Colonic mucosa (tissue), 4 donors: Measurements from ENCODE around the gene LYSMD1. TPM values are rescaled to one million over a fixed set of nuclear protein-coding genes. Genes with fewer than 3 reads are reported as not detected.
A peak's percentile ranks its signal among the peaks of the same experiment; 100 is the strongest.
"Not testable (repeated sequence)": the region's sequence is repeated elsewhere in the genome, so short reads cannot be mapped to it uniquely, and the experiment has no call there.

Experiments used
- DNase-seq: peaks from one replicate; pipeline ENCODE4 v3.0.0-alpha.2; 2020
- H3K27ac ChIP-seq: fragments of 200-600 bp; one replicate; pipeline ENCODE4 v1.8.0; 2021
- H3K27me3 ChIP-seq: fragments of 200-600 bp; one replicate; pipeline ENCODE4 v1.8.0; 2021
- H3K36me3 ChIP-seq: fragments of 200-600 bp; one replicate; pipeline ENCODE4 v1.8.0; 2021
- H3K4me1 ChIP-seq: fragments of 200-600 bp; one replicate; pipeline ENCODE4 v1.8.0; 2021; ENCODE audit warnings: mild to moderate bottlenecking
- H3K4me3 ChIP-seq: fragments of 200-600 bp; one replicate; pipeline ENCODE4 v1.8.0; 2021
- H3K9ac ChIP-seq, 2 donors: one replicate each; pipeline ENCODE4 v1.7.0; 2013; ENCODE audit warnings: control low read depth in 2 of 2, low read depth in 2 of 2, low read length in 2 of 2
- H3K9me3 ChIP-seq: fragments of 200-600 bp; one replicate; pipeline ENCODE4 v1.8.0; 2021
- intact Hi-C: fragments of 100-400 bp; cut with DNase I; formaldehyde crosslinking; loops from one replicate; pipeline ENCODE4 v1.14.1; 2022
- total RNA-seq, 2 donors: library from RNA; stranded (reverse); fragmentation: NEBNext Ultra II Directional in 1 of 2; extraction: Animal tissue kit (Norgen Biotek cat#: 25700) in 1 of 2; gene quantifications; one replicate each; pipeline ENCODE4 v1.2.1, GENCODE V29; 2021
- TF ChIP-seq, protein P1 (sequence below): fragments of 200-600 bp; IDR thresholded peaks from one replicate; pipeline ENCODE4 v1.8.0; 2022; ENCODE audit warnings: antibody characterized with exemption, mild to moderate bottlenecking
- donor health status: healthy.
- donor health status: DM: no; HTN: no; CAD: no.
- donor health status: DM: no; HTN: no; CAD: no.

The LYSMD1 gene
- total RNA-seq, 2 donors from 2014 or later: 6.8 to 7.2 TPM

DNA sequence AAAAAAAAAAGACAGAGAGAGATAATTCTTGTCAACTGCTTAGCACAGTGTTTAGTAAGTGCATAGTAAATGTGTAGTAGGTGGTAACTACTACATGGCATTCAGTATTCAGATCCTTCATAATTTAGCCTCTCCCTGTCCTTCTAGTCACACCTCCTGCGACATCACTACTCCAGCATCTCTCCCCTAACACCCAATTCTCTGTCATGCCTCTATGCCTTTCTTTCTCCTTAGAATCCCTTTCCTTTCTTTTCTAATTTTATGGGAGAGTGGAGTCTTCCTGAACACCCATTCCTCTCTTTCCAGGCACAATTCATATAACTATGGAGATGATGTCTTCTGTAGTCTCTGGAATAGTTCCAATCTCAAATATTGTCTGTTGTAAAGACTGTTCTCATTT, 28.2 kb upstream of the LYSMD1 start:
- Histone ChIP-seq H3K36me3 (no peaks in the 10 kb centered on the region), H3K9ac (no peak overlapping the region), H3K9me3 (no peaks in the 10 kb centered on the region), H3K27ac (no peak overlapping the region), H3K27me3 (no peaks in the 10 kb centered on the region), H3K4me3 (no peak overlapping the region), H3K4me1 (peaks cover 2% of the 10 kb centered on the region)
- TF ChIP-seq, protein P1, sequence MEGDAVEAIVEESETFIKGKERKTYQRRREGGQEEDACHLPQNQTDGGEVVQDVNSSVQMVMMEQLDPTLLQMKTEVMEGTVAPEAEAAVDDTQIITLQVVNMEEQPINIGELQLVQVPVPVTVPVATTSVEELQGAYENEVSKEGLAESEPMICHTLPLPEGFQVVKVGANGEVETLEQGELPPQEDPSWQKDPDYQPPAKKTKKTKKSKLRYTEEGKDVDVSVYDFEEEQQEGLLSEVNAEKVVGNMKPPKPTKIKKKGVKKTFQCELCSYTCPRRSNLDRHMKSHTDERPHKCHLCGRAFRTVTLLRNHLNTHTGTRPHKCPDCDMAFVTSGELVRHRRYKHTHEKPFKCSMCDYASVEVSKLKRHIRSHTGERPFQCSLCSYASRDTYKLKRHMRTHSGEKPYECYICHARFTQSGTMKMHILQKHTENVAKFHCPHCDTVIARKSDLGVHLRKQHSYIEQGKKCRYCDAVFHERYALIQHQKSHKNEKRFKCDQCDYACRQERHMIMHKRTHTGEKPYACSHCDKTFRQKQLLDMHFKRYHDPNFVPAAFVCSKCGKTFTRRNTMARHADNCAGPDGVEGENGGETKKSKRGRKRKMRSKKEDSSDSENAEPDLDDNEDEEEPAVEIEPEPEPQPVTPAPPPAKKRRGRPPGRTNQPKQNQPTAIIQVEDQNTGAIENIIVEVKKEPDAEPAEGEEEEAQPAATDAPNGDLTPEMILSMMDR: no peak
- no peak for DNase-seq
- intact Hi-C loops: no loop called here

DNA sequence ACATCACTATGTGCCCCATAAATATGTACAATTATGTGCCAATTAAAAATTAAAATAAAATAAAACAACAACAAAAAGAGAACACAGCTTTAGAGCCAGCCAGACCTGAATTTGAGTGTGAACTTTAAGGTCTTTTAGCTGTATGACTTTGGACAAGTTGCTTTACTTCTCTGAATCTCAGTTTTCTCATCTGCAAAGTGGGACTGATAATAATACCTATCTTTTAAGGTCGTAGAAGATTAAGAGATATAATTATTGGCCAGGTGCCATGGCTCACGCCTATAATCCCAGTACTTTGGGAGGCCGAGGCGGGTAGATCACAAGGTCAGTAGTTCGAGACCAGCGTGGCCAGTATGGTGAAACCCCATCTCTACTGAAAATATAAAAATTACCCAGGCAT, 27.6 kb upstream of the LYSMD1 start:
- H3K9ac ChIP-seq: no peak overlapping the region
- TF ChIP-seq, protein P1: no peak
- H3K27ac ChIP-seq: no peak overlapping the region
- H3K27me3 ChIP-seq: no peaks in the 10 kb centered on the region
- H3K4me3 ChIP-seq: no peak overlapping the region
- no peaks in the 10 kb centered on the region for H3K36me3 ChIP-seq
- H3K9me3 ChIP-seq: no peaks in the 10 kb centered on the region
- intact Hi-C loops: no loop called here
- no peak for DNase-seq
- H3K4me1 ChIP-seq: peaks cover 3% of the 10 kb centered on the region

DNA sequence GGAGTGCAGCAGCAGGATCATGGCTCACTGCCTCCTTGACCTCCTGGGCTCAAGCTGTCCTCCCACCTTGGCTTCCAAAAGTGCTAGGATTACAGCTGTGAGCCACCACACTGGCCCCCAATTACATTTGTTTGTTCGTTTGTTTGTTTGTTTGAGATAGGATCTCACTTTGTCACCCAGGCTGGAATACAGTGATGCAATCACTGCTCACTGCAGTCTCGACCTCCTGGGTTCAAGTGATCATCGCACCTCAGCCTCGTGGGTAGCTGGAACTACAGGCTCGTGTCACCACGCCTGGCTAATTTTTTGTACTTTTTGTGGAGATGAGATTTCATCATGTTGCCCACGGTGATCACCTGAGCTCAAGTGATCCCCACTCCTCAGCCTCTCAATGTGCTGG, 26.3 kb upstream of the LYSMD1 start:
- Histone ChIP-seq H3K27ac (no peak overlapping the region), H3K36me3 (no peaks in the 10 kb centered on the region), H3K9me3 (no peaks in the 10 kb centered on the region), H3K9ac (no peak overlapping the region), H3K27me3 (no peaks in the 10 kb centered on the region), H3K4me1 (peaks cover 3% of the 10 kb centered on the region), H3K4me3 (no peak overlapping the region)
- TF ChIP-seq, protein P1: no peak
- DNase-seq: no peak
- intact Hi-C loops: no loop called here

DNA sequence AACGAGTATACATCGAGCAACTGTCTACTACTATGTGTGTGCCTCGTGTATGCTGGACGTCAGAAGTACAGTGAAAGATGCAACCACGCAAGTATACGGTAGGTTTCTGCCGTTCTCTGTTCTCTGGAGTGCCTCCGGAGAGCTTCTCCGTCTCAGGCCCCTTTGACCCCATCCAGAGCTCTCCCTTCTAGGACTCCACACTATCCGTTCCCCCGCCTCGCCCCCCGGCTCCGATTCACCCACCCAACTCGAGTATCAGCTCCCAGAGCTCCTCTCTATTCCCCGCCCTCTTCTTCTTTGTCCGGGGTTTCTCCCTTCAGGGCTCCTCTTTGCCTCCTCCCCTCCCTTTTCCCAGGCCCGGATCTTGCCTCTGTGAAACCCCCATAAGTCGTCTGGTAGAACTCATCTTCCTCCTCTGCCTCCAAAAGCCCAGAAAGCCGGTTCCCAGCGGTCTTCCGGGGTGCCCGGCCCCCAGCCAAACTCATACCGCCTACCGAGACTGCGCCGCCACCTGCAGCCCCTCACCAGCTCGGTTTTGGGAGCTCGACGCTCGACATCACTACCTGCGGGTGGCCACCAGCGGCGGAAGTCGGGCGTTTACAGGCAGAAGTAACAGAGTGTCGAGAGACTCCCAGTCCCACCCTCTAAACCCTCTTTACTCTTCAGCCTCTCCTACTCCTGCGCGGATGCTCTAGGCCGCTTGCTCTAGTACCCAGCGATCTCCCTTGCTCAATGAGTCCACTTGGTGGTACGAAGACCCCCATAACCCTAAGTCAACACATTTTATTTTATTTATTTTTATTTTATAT, 24.1 kb upstream of the LYSMD1 start, which contains the start of gene VPS72:
VPS72 (minus strand) TSS at position 561 of the 809 bp plus-strand sequence; CDS start at position 485, 76 bp downstream.
- peak; percentile 92 for DNase-seq
- intact Hi-C loops: no loop called here
- Histone ChIP-seq H3K9me3 (no peaks in the 10 kb centered on the region), H3K4me1 (peaks cover 3% of the 10 kb centered on the region), H3K9ac (peak within 1 kb of the TSS; percentile 72 to 91), H3K36me3 (peaks cover 7% of the 10 kb centered on the region), H3K27ac (peak within 1 kb of the TSS; percentile 80), H3K27me3 (no peaks in the 10 kb centered on the region), H3K4me3 (peak within 1 kb of the TSS; percentile 72)
- TF ChIP-seq, protein P1: no peak

DNA sequence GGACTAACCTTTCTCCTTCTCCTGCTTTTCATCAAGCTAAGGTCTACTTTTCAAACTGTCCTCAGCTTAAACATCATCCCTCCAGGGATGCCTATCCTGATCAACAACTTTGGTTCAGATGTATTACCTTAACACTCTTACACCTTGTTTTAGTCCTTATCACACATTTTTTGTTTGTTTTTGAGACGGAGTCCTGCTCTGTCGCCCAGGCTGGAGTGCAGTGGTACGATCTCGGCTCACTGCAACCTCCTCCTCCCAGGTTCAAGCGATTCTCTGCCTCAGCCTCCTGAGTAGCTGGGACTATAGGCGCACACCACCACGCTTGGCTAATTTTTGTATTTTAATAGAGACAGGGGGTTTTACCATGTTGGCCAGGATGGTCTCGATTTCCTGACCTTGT, 23.0 kb upstream of the LYSMD1 start:
- DNase-seq, H3K9me3 ChIP-seq, H3K27me3 ChIP-seq, H3K27ac ChIP-seq, H3K4me1 ChIP-seq, H3K9ac ChIP-seq, intact Hi-C loops: not testable (repeated sequence)
- peaks cover 17% of the 10 kb centered on the region for H3K36me3 ChIP-seq
- peak overlapping the region; percentile 72 for H3K4me3 ChIP-seq

DNA sequence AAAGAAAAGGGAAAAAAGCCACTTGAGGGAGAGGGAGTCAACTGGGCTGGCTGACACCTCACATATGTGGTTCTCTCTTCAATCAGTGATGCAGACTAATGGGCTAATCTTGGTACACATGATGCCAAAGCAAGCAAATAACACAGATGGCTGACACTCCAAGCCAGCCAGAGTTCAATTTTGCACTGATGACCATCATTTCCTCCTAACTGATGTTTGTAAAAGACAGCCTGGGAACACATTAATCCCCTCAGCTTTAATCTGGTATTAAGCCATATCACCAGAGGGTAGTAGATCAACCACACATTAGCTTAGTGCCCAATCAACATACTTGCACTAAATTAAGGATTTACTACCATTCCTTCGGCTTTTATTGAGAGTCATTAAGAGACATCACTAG, 21.5 kb upstream of the LYSMD1 start:
- no peaks in the 10 kb centered on the region for H3K27me3 ChIP-seq
- H3K36me3 ChIP-seq: peaks cover 20% of the 10 kb centered on the region
- H3K9ac ChIP-seq: no peak overlapping the region
- H3K27ac ChIP-seq: no peak overlapping the region
- peaks cover 3% of the 10 kb centered on the region for H3K4me1 ChIP-seq
- TF ChIP-seq, protein P1: no peak
- intact Hi-C loops: no loop called here
- no peaks in the 10 kb centered on the region for H3K9me3 ChIP-seq
- no peak for DNase-seq
- H3K4me3 ChIP-seq: no peak overlapping the region
